Measurements from ENCODE around the gene USP47. TPM values are rescaled to one million over a fixed set of nuclear protein-coding genes. Genes with fewer than 3 reads are reported as not detected.

USP47 gene
- total and polyA plus RNA-seq, 2 of the 13 experiments (the other 11 are each of a cell fraction or from before 2014, with no cell fraction given): 12.2 to 52.7 TPM

- TF ChIP-seq ZNF609 (CRISPR knock-in tag; IDR thresholded peaks at IDR 0.05; ENCODE audit: borderline replicate concordance) (no peak), ZNF704 (CRISPR knock-in tag; IDR thresholded peaks at IDR 0.05; ENCODE audit: borderline replicate concordance) (no peak), HNF4A (CRISPR knock-in tag; IDR thresholded peaks at IDR 0.05) (peak; percentile 51; the same call in 1 of the 2 replicates), SRF (IDR thresholded peaks at IDR 0.05; ENCODE audit: low read depth, low read length) (no peak), MIXL1 (CRISPR knock-in tag; IDR thresholded peaks at IDR 0.05) (peak; percentile 52; the same call in 1 of the 2 replicates), ZNF205 (CRISPR knock-in tag; IDR thresholded peaks at IDR 0.05) (0 out of 2 replicates have a peak, but pooled peaks have one; percentile 49), ZC3H4 (CRISPR knock-in tag; IDR thresholded peaks at IDR 0.05; ENCODE audit: borderline replicate concordance) (no peak), DBP (CRISPR knock-in tag; IDR thresholded peaks at IDR 0.05; ENCODE audit: not compliant biosample characterization) (no peak), STAG1 (CRISPR knock-in tag; IDR thresholded peaks at IDR 0.05) (peak; percentile 80), ZNF816 (CRISPR knock-in tag; IDR thresholded peaks at IDR 0.05; ENCODE audit: borderline replicate concordance) (no peak), XRCC5 (optimal IDR thresholded peaks at IDR 0.05; ENCODE audit: low read length) (peak; percentile 73), MXD1 (CRISPR knock-in tag; IDR thresholded peaks at IDR 0.05) (no peak), ZNF317 (CRISPR knock-in tag; IDR thresholded peaks at IDR 0.05) (peak; percentile 64; the same call in 1 of the 2 replicates), ZNF557 (CRISPR knock-in tag; IDR thresholded peaks at IDR 0.05) (no peak), POGZ (CRISPR knock-in tag; IDR thresholded peaks at IDR 0.05) (no peak), EZH2 (conservative IDR thresholded peaks at IDR 0.05; ENCODE audit: low read depth, low read length) (no peak), KDM2A (CRISPR knock-in tag; IDR thresholded peaks at IDR 0.05; ENCODE audit: borderline replicate concordance, low read depth) (0 out of 2 replicates have a peak, but pooled peaks have one; percentile 21), SOX6 (IDR thresholded peaks at IDR 0.05) (no peak), SOX6 (CRISPR knock-in tag; IDR thresholded peaks at IDR 0.05) (0 out of 2 replicates have a peak, but pooled peaks have one; percentile 17), POLR2G (IDR thresholded peaks at IDR 0.05; ENCODE audit: low read depth, low read length) (no peak)
These were observed 43.0 kb upstream of the USP47 start (continued) for GRCh38 chr11:11798586-11799438.
